ENCODE measurements around the gene INSR. TPM values are rescaled to one million over a fixed set of nuclear protein-coding genes. Genes with fewer than 3 reads are reported as not detected.
A peak's percentile ranks its signal among the peaks of the same experiment; 100 is the strongest.

The INSR gene
- total RNA-seq, 4 donors from 2014 or later = 70.7 to 165 (median 89.2) TPM

DNA sequence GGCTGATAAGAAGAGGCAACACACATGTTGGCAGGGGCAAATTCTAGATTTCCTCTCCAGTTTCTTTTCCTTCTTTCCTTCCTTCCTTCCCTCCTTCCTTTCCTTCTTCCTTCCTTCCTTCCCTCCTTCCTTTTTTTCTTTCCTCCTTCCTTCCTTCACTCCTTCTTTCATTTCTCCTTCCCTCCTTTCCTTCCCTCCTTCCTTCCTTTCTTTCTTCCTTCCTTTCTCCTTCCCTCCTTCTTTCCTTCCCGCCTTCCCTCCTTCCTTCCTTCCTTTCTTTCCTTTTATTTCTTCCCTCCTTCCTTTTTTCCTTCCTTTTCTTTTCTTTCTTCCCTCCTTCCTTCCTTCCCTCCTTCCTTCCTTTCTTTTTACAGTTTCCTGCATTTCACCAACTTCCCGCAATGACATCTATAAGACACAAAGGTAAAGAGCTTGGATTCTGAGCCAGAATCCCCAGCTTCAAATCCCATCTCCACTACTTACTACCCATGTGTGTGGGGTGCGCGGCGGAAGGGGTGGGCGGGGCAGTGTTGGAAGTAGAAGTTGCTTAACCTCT, 35.3 kb downstream of the INSR start:
- DNase-seq (ENCODE audit: low spot score in 2 of 2) = no peak
- intact Hi-C loops (cut with DNase I; ENCODE audit: low total_unique reads) = no loop called here
- 89% methylated on average over 6 of the region's 6 CpGs for WGBS, 2 donors
- no peak overlapping the region for H3K4me3 ChIP-seq (ENCODE audit: low read depth, poor library complexity, severe bottlenecking)
- TF ChIP-seq CTCF (IDR thresholded peaks at IDR 0.05) = no peak

GRCh38 chr19:7258041-7258839, 36.0 kb downstream of the INSR start:
- WGBS, 2 donors = 91 to 92% methylated on average over 10 of the region's 10 CpGs
- no peak for DNase-seq (ENCODE audit: low spot score in 2 of 2)
- intact Hi-C loops (cut with DNase I; ENCODE audit: low total_unique reads) = no loop called here
- H3K4me3 ChIP-seq (ENCODE audit: low read depth, poor library complexity, severe bottlenecking) = no peak overlapping the region
- TF ChIP-seq CTCF (IDR thresholded peaks at IDR 0.05) (no peak), POLR2A (IDR thresholded peaks at IDR 0.05) (no peak)

- DNase-seq (ENCODE audit: low spot score in 2 of 2) = peak; percentile 77 to 90
- intact Hi-C loops (cut with DNase I; ENCODE audit: low total_unique reads) = no loop called here
- no peak overlapping the region for H3K4me3 ChIP-seq (ENCODE audit: low read depth, poor library complexity, severe bottlenecking)
- TF ChIP-seq POLR2A (IDR thresholded peaks at IDR 0.05) (no peak), CTCF (IDR thresholded peaks at IDR 0.05) (no peak)
- 49 to 62% methylated on average over 17 of the region's 17 CpGs for WGBS, 2 donors
Observed at GRCh38 chr19:7257148-7258040, 36.8 kb downstream of the INSR start.

DNA sequence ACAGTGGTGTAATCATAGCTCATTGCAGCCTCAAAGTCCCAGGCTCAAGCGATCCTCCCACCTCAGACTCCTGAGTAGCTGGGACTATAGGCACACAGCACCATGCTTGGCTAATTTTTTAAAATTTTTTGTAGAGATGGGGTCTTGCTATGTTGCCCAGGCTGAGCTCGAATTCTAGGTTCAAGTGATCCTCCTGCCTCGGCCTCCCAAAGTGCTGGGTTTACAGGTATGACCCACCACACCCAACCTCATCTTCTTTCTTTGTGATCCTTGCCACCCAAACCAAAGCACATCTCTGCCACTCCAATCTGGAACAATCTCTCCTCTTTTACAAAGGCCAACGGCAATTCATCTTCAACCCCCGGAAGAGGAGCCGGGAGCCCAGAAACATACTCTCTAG, 38.6 kb downstream of the INSR start:
- H3K4me3 ChIP-seq (ENCODE audit: low read depth, poor library complexity, severe bottlenecking) = no peak overlapping the region
- WGBS, 2 donors = 96% methylated on average over 6 of the region's 6 CpGs
- DNase-seq (ENCODE audit: low spot score in 2 of 2) = no peak
- no peak for TF ChIP-seq POLR2A (IDR thresholded peaks at IDR 0.05)
- TF ChIP-seq CTCF (IDR thresholded peaks at IDR 0.05) = no peak
- intact Hi-C loops (cut with DNase I; ENCODE audit: low total_unique reads) = no loop called here

- TF ChIP-seq CTCF (IDR thresholded peaks at IDR 0.05) = no peak
- no peak for TF ChIP-seq POLR2A (IDR thresholded peaks at IDR 0.05)
- intact Hi-C loops (cut with DNase I; ENCODE audit: low total_unique reads) = no loop called here
- WGBS, 2 donors = 92 to 96% methylated on average over 8 of the region's 8 CpGs
- H3K4me3 ChIP-seq (ENCODE audit: low read depth, poor library complexity, severe bottlenecking) = no peak overlapping the region
- no peak for DNase-seq (ENCODE audit: low spot score in 2 of 2)
Observed at GRCh38 chr19:7255119-7255518, 39.1 kb downstream of the INSR start.
